Left ventricle myocardium inferior (tissue), 1 donor: ENCODE data around the gene ASCC2. TPM values are rescaled to one million over a fixed set of nuclear protein-coding genes. Genes with fewer than 3 reads are reported as not detected.
A peak's percentile ranks its signal among the peaks of the same experiment; 100 is the strongest.

Experiments used
- DNase-seq: peaks from one replicate; pipeline ENCODE4 v3.0.0-alpha.2; 2020
- H3K27ac ChIP-seq: fragments of 200-600 bp; replicated peaks from 2 replicates; pipeline ENCODE4 v1.8.0; 2021
- H3K27me3 ChIP-seq: fragments of 200-600 bp; 2 replicates; pipeline ENCODE4 v1.8.0; 2021; ENCODE audit warnings: low read depth
- H3K36me3 ChIP-seq: fragments of 200-600 bp; 2 replicates; pipeline ENCODE4 v1.8.0; 2021
- H3K4me1 ChIP-seq: fragments of 200-600 bp; 2 replicates; pipeline ENCODE4 v1.8.0; 2021
- H3K4me3 ChIP-seq: fragments of 200-600 bp; 2 replicates; pipeline ENCODE4 v1.8.0; 2021; ENCODE audit warnings: mild to moderate bottlenecking, moderate library complexity
- H3K9me3 ChIP-seq: fragments of 200-600 bp; replicated peaks from 2 replicates; pipeline ENCODE4 v1.8.0; 2021
- CTCF ChIP-seq: fragments of 200-600 bp; IDR thresholded peaks from 2 replicates; pipeline ENCODE4 v1.8.0; 2021; ENCODE audit warnings: antibody characterized with exemption, mild to moderate bottlenecking, borderline replicate concordance
- intact Hi-C: fragments of 100-400 bp; cut with micrococcal nuclease; formaldehyde crosslinking; loops from one replicate; pipeline ENCODE4 v1.11.0; 2022
- total RNA-seq: library from RNA; stranded (reverse); fragmentation: NEBNext Ultra II Directional; extraction: Animal tissue kit (Norgen Biotek cat#: 25700); gene quantifications from one replicate; pipeline ENCODE4 v1.2.1, GENCODE V29; 2021
- donor health status: DM: no; HTN: yes; CAD: no; lungs with severe emphysema.

ASCC2 gene
- total RNA-seq, 1 donor from 2014 or later = 34.7 TPM

GRCh38 chr22:29816980-29817379 lies 21.1 kb downstream of the ASCC2 start:
- Histone ChIP-seq H3K4me1 (peaks cover 68% of the 10 kb centered on the region), H3K27ac (peak overlapping the region; percentile 66), H3K36me3 (peaks cover 59% of the 10 kb centered on the region)

GRCh38 chr22:29816539-29816938 lies 21.5 kb downstream of the ASCC2 start:
- H3K4me3 ChIP-seq = no peak overlapping the region
- H3K27ac ChIP-seq = peak overlapping the region; percentile 66
- TF ChIP-seq CTCF = no peak
- no peaks in the 10 kb centered on the region for H3K27me3 ChIP-seq
- no peak for DNase-seq
- intact Hi-C loops = no loop called here
- no peaks in the 10 kb centered on the region for H3K9me3 ChIP-seq
- H3K4me1 ChIP-seq = peaks cover 64% of the 10 kb centered on the region
- H3K36me3 ChIP-seq = peaks cover 62% of the 10 kb centered on the region

More at GRCh38 chr22:29816980-29817379, 21.1 kb downstream of the ASCC2 start:
- TF ChIP-seq CTCF = no peak
- no peaks in the 10 kb centered on the region for H3K9me3 ChIP-seq
- no peak for DNase-seq
- H3K4me3 ChIP-seq = no peak overlapping the region
- H3K27me3 ChIP-seq = no peaks in the 10 kb centered on the region
- intact Hi-C loops = no loop called here

GRCh38 chr22:29816128-29816527 lies 21.9 kb downstream of the ASCC2 start:
- Histone ChIP-seq H3K4me3 (no peak overlapping the region), H3K36me3 (peaks cover 67% of the 10 kb centered on the region), H3K9me3 (no peaks in the 10 kb centered on the region), H3K4me1 (peaks cover 60% of the 10 kb centered on the region), H3K27me3 (no peaks in the 10 kb centered on the region), H3K27ac (peak overlapping the region; percentile 66)
- DNase-seq = peak; percentile 79
- intact Hi-C loops = no loop called here
- TF ChIP-seq CTCF = no peak

GRCh38 chr22:29815580-29815979 lies 22.5 kb downstream of the ASCC2 start:
- no peak for TF ChIP-seq CTCF
- no peak for DNase-seq
- intact Hi-C loops = no loop called here
- no peak overlapping the region for H3K4me3 ChIP-seq
- H3K4me1 ChIP-seq = peaks cover 56% of the 10 kb centered on the region
- peak overlapping the region; percentile 66 for H3K27ac ChIP-seq
- no peaks in the 10 kb centered on the region for H3K27me3 ChIP-seq
- peaks cover 72% of the 10 kb centered on the region for H3K36me3 ChIP-seq
- no peaks in the 10 kb centered on the region for H3K9me3 ChIP-seq

- no peak for TF ChIP-seq CTCF
- Histone ChIP-seq H3K4me1 (peaks cover 53% of the 10 kb centered on the region), H3K27me3 (no peaks in the 10 kb centered on the region), H3K27ac (peak overlapping the region; percentile 6), H3K9me3 (no peaks in the 10 kb centered on the region), H3K36me3 (peaks cover 75% of the 10 kb centered on the region), H3K4me3 (no peak overlapping the region)
- intact Hi-C loops = no loop called here
- no peak for DNase-seq
Measured at GRCh38 chr22:29814003-29814402, 24.1 kb downstream of the ASCC2 start.
